ENCODE measurements around the gene JMJD6. TPM values are rescaled to one million over a fixed set of nuclear protein-coding genes. Genes with fewer than 3 reads are reported as not detected.
"Not testable (repeated sequence)": the region's sequence is repeated elsewhere in the genome, so short reads cannot be mapped to it uniquely, and the experiment has no call there.

The JMJD6 gene
- total and polyA plus RNA-seq, 9 of the 15 experiments (the other 6 are each of a cell fraction or from before 2014, with no cell fraction given), result 2.5 to 52.3 (median 36.3) TPM

GRCh38 chr17:76712321-76712720 lies 14.1 kb downstream of the JMJD6 start:
- intact Hi-C loops (cut with micrococcal nuclease); H3K4me2 ChIP-seq (ENCODE audit: insufficient read depth, low read length); BruUV-seq (replicated peaks); H3K27me3 ChIP-seq (ENCODE audit: control insufficient read depth in 2 of 2, insufficient read depth in 2 of 2, low read length in 2 of 2); DNase-seq (ENCODE audit: extremely low read depth in 1 of 4, low spot score in 3 of 4); ATAC-seq; FAIRE-seq; H3K4me3 ChIP-seq; H3K27ac ChIP-seq (ENCODE audit: extremely low read depth, low read depth, low read length); in situ Hi-C loops (cut with MboI); CTCF ChIA-PET (ENCODE audit: low intra/inter-chr PET ratio); H4K20me1 ChIP-seq (replicated peaks; ENCODE audit: control insufficient read depth, insufficient read depth, low read length); H3K9me1 ChIP-seq (ENCODE audit: control insufficient read depth, insufficient read depth, low read length); H2AFZ ChIP-seq (ENCODE audit: low read depth, low read length); H3K9ac ChIP-seq (ENCODE audit: insufficient read depth in 1 of 2, low read depth in 2 of 2, low read length in 2 of 2); H3K9me3 ChIP-seq (replicated peaks; ENCODE audit: control insufficient read depth, insufficient read depth, low read depth, low read length): not testable (repeated sequence)
- POLR2A ChIA-PET, result interaction anchor here (0.6 to 5.2 kb wide), 4 partner anchors 14 to 118 kb away, joined by 3 to 35 read pairs (median 6); partner anchors contain the start of genes JMJD6, METTL23, MFSD11 and SRSF2
- Histone ChIP-seq H3K79me2 (ENCODE audit: control insufficient read depth, insufficient read depth, low read length) (peaks cover 12% of the 10 kb centered on the region; the same call in 2 of the 3 replicates), H3K4me1 (replicated peaks in 1 of 2; ENCODE audit: control insufficient read depth in 2 of 2, insufficient read depth in 2 of 2, low read length in 2 of 2) (peaks cover 44 to 49% of the 10 kb centered on the region in 2 experiments), H3K36me3 (ENCODE audit: control insufficient read depth, insufficient read depth, low read length) (peaks cover 44% of the 10 kb centered on the region)
- WGBS (ENCODE audit: insufficient coverage, low coverage, missing lambda C conversion rate), result 43% methylated on average over 5 of the region's 7 CpGs
- TF ChIP-seq ZNF384 (IDR thresholded peaks at IDR 0.05; ENCODE audit: low read depth, low read length) (peak; percentile 42; the same call in 1 of the 2 replicates), ZNF121 (CRISPR knock-in tag; conservative IDR thresholded peaks at IDR 0.05) (0 out of 2 replicates have a peak, but pooled peaks have one; percentile 16)

- H2AFZ ChIP-seq (ENCODE audit: low read depth, low read length), result peak within 1 kb of the TSS; percentile 78
- H3K36me3 ChIP-seq (ENCODE audit: control insufficient read depth, insufficient read depth, low read length), result peaks cover 32% of the 10 kb centered on the region
- no peaks in the 10 kb centered on the region for H3K27me3 ChIP-seq (ENCODE audit: control insufficient read depth in 2 of 2, insufficient read depth in 2 of 2, low read length in 2 of 2)
- POLR2A ChIA-PET, result interaction anchor here (0.6 to 5.2 kb wide), 5 partner anchors 10 to 931 kb away, joined by 3 to 35 read pairs (median 3); partner anchors contain the start of genes JMJD6 and METTL23
- intact Hi-C loops (cut with micrococcal nuclease), result no loop called here
- peak within 1 kb of the TSS; percentile 42 for H3K4me3 ChIP-seq
- DNase-seq (ENCODE audit: extremely low read depth in 1 of 4, low spot score in 3 of 4), result peak; percentile 73 to 93 (median 90)
- peak within 1 kb of the TSS; percentile 79 for H3K4me2 ChIP-seq (ENCODE audit: insufficient read depth, low read length)
- WGBS (ENCODE audit: insufficient coverage, low coverage, missing lambda C conversion rate), result 19% methylated on average over 17 of the region's 56 CpGs
- H3K9me1 ChIP-seq (ENCODE audit: control insufficient read depth, insufficient read depth, low read length), result peaks cover 2% of the 10 kb centered on the region
- FAIRE-seq, result peak; percentile 19
- peaks cover 33 to 36% of the 10 kb centered on the region in 2 experiments for H3K4me1 ChIP-seq (replicated peaks in 1 of 2; ENCODE audit: control insufficient read depth in 2 of 2, insufficient read depth in 2 of 2, low read length in 2 of 2)
- H4K20me1 ChIP-seq (replicated peaks; ENCODE audit: control insufficient read depth, insufficient read depth, low read length), result peaks cover 10% of the 10 kb centered on the region
- H3K9ac ChIP-seq (ENCODE audit: insufficient read depth in 1 of 2, low read depth in 2 of 2, low read length in 2 of 2), result peak within 1 kb of the TSS; percentile 53 to 89; a peak in 3 of 4 replicates
- peaks cover 10% of the 10 kb centered on the region; the same call in 2 of the 3 replicates for H3K79me2 ChIP-seq (ENCODE audit: control insufficient read depth, insufficient read depth, low read length)
- H3K9me3 ChIP-seq (replicated peaks; ENCODE audit: control insufficient read depth, insufficient read depth, low read depth, low read length), result no peaks in the 10 kb centered on the region
- CTCF ChIA-PET (ENCODE audit: low intra/inter-chr PET ratio), result no interaction called here
- peak; percentile 80 for ATAC-seq
- peak within 1 kb of the TSS; percentile 27; the same call in 2 of the 3 replicates for H3K27ac ChIP-seq (ENCODE audit: extremely low read depth, low read depth, low read length)
- no TSS peak for BruUV-seq (replicated peaks)
- in situ Hi-C loops (cut with MboI), result no loop called here
- TF ChIP-seq ZBTB7A (IDR thresholded peaks at IDR 0.05; ENCODE audit: borderline replicate concordance, control insufficient read depth, low read depth, low read length) (peak; percentile 51; the same call in 1 of the 2 replicates), ESRRA (IDR thresholded peaks at IDR 0.05; ENCODE audit: borderline replicate concordance, low read depth) (no peak), YY1 (IDR thresholded peaks at IDR 0.05; ENCODE audit: borderline replicate concordance in 1 of 3, control insufficient read depth in 1 of 3, extremely low read depth in 1 of 3, insufficient read depth in 3 of 3, insufficient read length in 1 of 3, insufficient replicate concordance in 2 of 3, low read depth in 1 of 3, low read length in 2 of 3) (no peak), OTX1 (CRISPR knock-in tag; IDR thresholded peaks at IDR 0.05) (no peak), ATF4 (CRISPR knock-in tag; IDR thresholded peaks at IDR 0.05) (no peak), CREM (IDR thresholded peaks at IDR 0.05; ENCODE audit: low read depth) (0 out of 2 replicates have a peak, but pooled peaks have one; percentile 57), HMGN3 (IDR thresholded peaks at IDR 0.05; ENCODE audit: borderline replicate concordance, extremely low read depth, insufficient read length, low read depth, low read length) (peak; percentile 31), HIVEP1 (CRISPR knock-in tag; IDR thresholded peaks at IDR 0.05) (no peak)
- TF ChIP-seq, protein P1, sequence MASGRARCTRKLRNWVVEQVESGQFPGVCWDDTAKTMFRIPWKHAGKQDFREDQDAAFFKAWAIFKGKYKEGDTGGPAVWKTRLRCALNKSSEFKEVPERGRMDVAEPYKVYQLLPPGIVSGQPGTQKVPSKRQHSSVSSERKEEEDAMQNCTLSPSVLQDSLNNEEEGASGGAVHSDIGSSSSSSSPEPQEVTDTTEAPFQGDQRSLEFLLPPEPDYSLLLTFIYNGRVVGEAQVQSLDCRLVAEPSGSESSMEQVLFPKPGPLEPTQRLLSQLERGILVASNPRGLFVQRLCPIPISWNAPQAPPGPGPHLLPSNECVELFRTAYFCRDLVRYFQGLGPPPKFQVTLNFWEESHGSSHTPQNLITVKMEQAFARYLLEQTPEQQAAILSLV (tag; IDR thresholded peaks at IDR 0.05), result no peak
These were observed 15.4 kb downstream of the JMJD6 start, which contains the start of gene MXRA7 for GRCh38 chr17:76710863-76711611. Gene MXRA7, minus strand, starts transcription at chr17:76710965. Its CDS starts 19 bp downstream, at chr17:76710946.
